ENCODE measurements around the gene RYR1.

DNA sequence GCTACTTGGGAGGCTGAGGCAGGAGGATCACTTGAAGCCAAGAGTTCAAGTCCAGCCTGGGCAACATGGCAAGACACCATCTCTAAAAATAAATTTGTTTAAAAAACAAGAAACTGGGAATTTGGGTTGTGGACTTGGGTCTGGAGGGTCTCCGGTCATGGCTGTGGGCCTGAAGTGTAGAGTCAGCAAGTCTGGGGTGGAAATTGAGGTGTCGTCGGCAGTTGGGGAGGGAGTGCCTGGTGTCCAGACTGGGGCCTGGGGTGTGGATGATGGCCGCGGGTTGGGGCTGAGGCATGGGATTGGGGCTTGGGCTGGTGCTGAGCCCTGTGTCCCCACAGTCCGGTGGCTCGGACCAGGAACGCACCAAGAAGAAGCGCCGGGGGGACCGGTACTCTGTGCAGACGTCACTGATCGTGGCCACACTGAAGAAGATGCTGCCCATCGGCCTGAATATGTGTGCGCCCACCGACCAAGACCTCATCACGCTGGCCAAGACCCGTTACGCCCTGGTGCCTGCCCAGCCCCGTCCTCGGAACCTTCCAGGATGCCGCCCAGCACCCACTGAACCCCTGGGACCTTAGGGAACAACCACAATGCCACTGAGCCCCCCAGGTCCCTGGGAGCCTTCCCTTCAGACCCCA lies 91.6 kb downstream of the RYR1 start:
- TF ChIP-seq POLR2A (IDR thresholded peaks at IDR 0.05; ENCODE audit: low read depth, low read length) (no peak), POLR2AphosphoS5 (IDR thresholded peaks at IDR 0.05; ENCODE audit: low read depth, low read length) (no peak)

All from GM12892 (cell line).